GM21737 (cell line): ENCODE results near the gene GPR171.
"Not testable (repeated sequence)": the region's sequence is repeated elsewhere in the genome, so short reads cannot be mapped to it uniquely, and the experiment has no call there.

Experiments
- ATAC-seq: cut with Tn5 transposase; IDR thresholded peaks from one replicate; pipeline ENCODE4 v1.9.1; 2021; ENCODE audit warnings: mild to moderate bottlenecking, moderate library complexity; ENCODE audit not compliant: unreplicated experiment

The GPR171 gene

GRCh38 chr3:151203051-151203420 is at the start of gene GPR171:
GPR171 (minus strand) TSS chr3:151203216; CDS start chr3:151199386, 3,830 bp downstream.
- ATAC-seq = peak; percentile 88

- no peak for ATAC-seq
Observed at GRCh38 chr3:151248772-151249337, 45.8 kb upstream of the GPR171 start.

- not testable (repeated sequence) for ATAC-seq
Observed at GRCh38 chr3:151242006-151242405, 39.0 kb upstream of the GPR171 start.

GRCh38 chr3:151236736-151237135 is 33.7 kb upstream of the GPR171 start:
- ATAC-seq = no peak

GRCh38 chr3:151236316-151236715 is 33.3 kb upstream of the GPR171 start:
- no peak for ATAC-seq

GRCh38 chr3:151234825-151235224 is 31.8 kb upstream of the GPR171 start:
- ATAC-seq = no peak

- ATAC-seq = no peak
Observed at GRCh38 chr3:151232991-151233390, 30.0 kb upstream of the GPR171 start.

- ATAC-seq = not testable (repeated sequence)
Observed at GRCh38 chr3:151232403-151232802, 29.4 kb upstream of the GPR171 start.

GRCh38 chr3:151230646-151231045 is 27.6 kb upstream of the GPR171 start:
- peak; percentile 43 for ATAC-seq

GRCh38 chr3:151228666-151229040 is 25.6 kb upstream of the GPR171 start:
- no peak for ATAC-seq

GRCh38 chr3:151227807-151228665 is 25.0 kb upstream of the GPR171 start:
- peak; percentile 75 for ATAC-seq

GRCh38 chr3:151227266-151227806 is 24.3 kb upstream of the GPR171 start:
- ATAC-seq = peak; percentile 31

- no peak for ATAC-seq
Observed at GRCh38 chr3:151226825-151227224, 23.8 kb upstream of the GPR171 start.

- ATAC-seq = no peak
Observed at GRCh38 chr3:151226088-151226563, 23.1 kb upstream of the GPR171 start.

GRCh38 chr3:151225040-151225975 is 22.3 kb upstream of the GPR171 start:
- no peak for ATAC-seq

- no peak for ATAC-seq
Observed at GRCh38 chr3:151224268-151224866, 21.4 kb upstream of the GPR171 start.

- ATAC-seq = no peak
Observed at GRCh38 chr3:151219056-151219455, 16.0 kb upstream of the GPR171 start.

- no peak for ATAC-seq
Observed at GRCh38 chr3:151218136-151218535, 15.1 kb upstream of the GPR171 start.

- no peak for ATAC-seq
Observed at GRCh38 chr3:151216641-151217607, 13.9 kb upstream of the GPR171 start.
